SKM-1 treated with dmso at 0.1 percent for 144 hours (cell line): Measurements from ENCODE around the gene GNS.
"Not testable (repeated sequence)": the region's sequence is repeated elsewhere in the genome, so short reads cannot be mapped to it uniquely, and the experiment has no call there.

ENCODE experiments used
- DNase-seq: peaks from one replicate; lab custom pipeline; 2025; ENCODE audit not compliant: unreplicated experiment; lab: John Stamatoyannopoulos, UW

Gene GNS

GRCh38 chr12:64759035-64759894, at the start of gene GNS:
Gene GNS (minus strand): TSS chr12:64759406. CDS start chr12:64759276, 130 bp downstream.
- DNase-seq = peak; percentile 42

- DNase-seq = peak; percentile 2
Observed at GRCh38 chr12:64808110-64808509, 48.9 kb upstream of the GNS start.

GRCh38 chr12:64806593-64807460, 47.6 kb upstream of the GNS start:
- DNase-seq = no peak

- DNase-seq = no peak
Observed at GRCh38 chr12:64806173-64806572, 47.0 kb upstream of the GNS start.

- not testable (repeated sequence) for DNase-seq
Observed at GRCh38 chr12:64802180-64802775, 43.1 kb upstream of the GNS start.

GRCh38 chr12:64801381-64801780, 42.2 kb upstream of the GNS start:
- DNase-seq = no peak

GRCh38 chr12:64800640-64801039, 41.4 kb upstream of the GNS start:
- DNase-seq = no peak

GRCh38 chr12:64798165-64798564, 39.0 kb upstream of the GNS start:
- no peak for DNase-seq

GRCh38 chr12:64797156-64797555, 38.0 kb upstream of the GNS start:
- no peak for DNase-seq

GRCh38 chr12:64796205-64796845, 37.1 kb upstream of the GNS start:
- peak; percentile 49 for DNase-seq

GRCh38 chr12:64794305-64794704, 35.1 kb upstream of the GNS start:
- no peak for DNase-seq

- DNase-seq = no peak
Observed at GRCh38 chr12:64793610-64794009, 34.4 kb upstream of the GNS start.

GRCh38 chr12:64792128-64792527, 32.9 kb upstream of the GNS start:
- DNase-seq = no peak

- DNase-seq = no peak
Observed at GRCh38 chr12:64791036-64791435, 31.8 kb upstream of the GNS start.

- DNase-seq = no peak
Observed at GRCh38 chr12:64790166-64790565, 31.0 kb upstream of the GNS start.

GRCh38 chr12:64785838-64786237, 26.6 kb upstream of the GNS start:
- DNase-seq = no peak

- DNase-seq = peak; percentile 11
Observed at GRCh38 chr12:64782191-64782876, 23.1 kb upstream of the GNS start.

GRCh38 chr12:64781280-64782190, 22.3 kb upstream of the GNS start:
- DNase-seq = no peak

GRCh38 chr12:64780531-64781279, 21.5 kb upstream of the GNS start:
- DNase-seq = no peak
